DOHH2 (cell line): ENCODE measurements around the gene TMEM63C.

Source experiments
- H3F3A ChIP-seq: fragments of 200-600 bp; sonication (generic), shearing (Covaris generic); 2 replicates; pipeline ENCODE4 v1.6.0; 2016; ENCODE audit warnings: antibody characterized with exemption, mild to moderate bottlenecking; ENCODE audit not compliant: control insufficient read depth, insufficient read depth
- H3K27ac ChIP-seq: fragments of 200-600 bp; sonication (generic); 2 replicates; pipeline ENCODE4 v1.5.1; 2014; ENCODE audit warnings: low read depth, mild to moderate bottlenecking, low read length, moderate library complexity
- H3K27me3 ChIP-seq: fragments of 200-600 bp; sonication (generic); 2 replicates; pipeline ENCODE4 v1.6.1; 2014; ENCODE audit warnings: mild to moderate bottlenecking, low read length, mixed read lengths; ENCODE audit not compliant: control insufficient read depth
- H3K36me3 ChIP-seq: fragments of 200-600 bp; sonication (generic); 2 replicates; pipeline ENCODE4 v1.6.1; 2014; ENCODE audit warnings: mild to moderate bottlenecking, low read length, moderate library complexity, mixed read lengths; ENCODE audit not compliant: control insufficient read depth
- H3K4me1 ChIP-seq: fragments of 200-600 bp; sonication (generic); 2 replicates; pipeline ENCODE4 v1.6.1; 2014; ENCODE audit warnings: mild to moderate bottlenecking, low read length, mixed read lengths; ENCODE audit not compliant: control insufficient read depth
- H3K4me2 ChIP-seq: fragments of 200-600 bp; sonication (generic); 2 replicates; pipeline ENCODE4 v1.6.0; 2014; ENCODE audit warnings: mild to moderate bottlenecking, low read length, moderate library complexity
- H3K4me3 ChIP-seq: fragments of 200-600 bp; sonication (generic); 2 replicates; pipeline ENCODE4 v1.5.1; 2014; ENCODE audit warnings: mild to moderate bottlenecking, low read length, mixed read lengths
- H3K79me2 ChIP-seq: fragments of 200-600 bp; sonication (generic); 2 replicates; pipeline ENCODE4 v1.6.1; 2014; ENCODE audit warnings: mild to moderate bottlenecking, low read length, mixed read lengths; ENCODE audit not compliant: control insufficient read depth
- H3K9me2 ChIP-seq: fragments of 200-600 bp; sonication (generic); replicated peaks from 2 replicates; pipeline ENCODE4 v1.6.1; 2014; ENCODE audit warnings: mild to moderate bottlenecking, low read length, mixed read lengths; ENCODE audit not compliant: control insufficient read depth
- H3K9me3 ChIP-seq: fragments of 200-600 bp; sonication (generic); 2 replicates; pipeline ENCODE4 v1.6.1; 2014; ENCODE audit warnings: antibody characterized with exemption, low read length, mixed read lengths; ENCODE audit not compliant: control insufficient read depth, insufficient read depth
- H4K20me1 ChIP-seq: fragments of 200-600 bp; sonication (generic); 2 replicates; pipeline ENCODE4 v1.6.0; 2014; ENCODE audit warnings: low read depth, mild to moderate bottlenecking, antibody characterized with exemption, low read length, moderate library complexity; ENCODE audit not compliant: control insufficient read depth, insufficient read depth
- CTCF ChIP-seq: fragments of 200-600 bp; sonication (generic); IDR thresholded peaks from one replicate; pipeline ENCODE4 v1.5.1; 2014; ENCODE audit warnings: antibody characterized with exemption, mild to moderate bottlenecking, low read depth, low read length; ENCODE audit not compliant: poor library complexity, severe bottlenecking
- EZH2phosphoT487 ChIP-seq: fragments of 200-600 bp; sonication (generic); IDR thresholded peaks from 2 replicates; pipeline ENCODE4 v1.6.1; 2017; ENCODE audit warnings: borderline replicate concordance, mild to moderate bottlenecking, antibody characterized with exemption, low read length, moderate library complexity, mixed read lengths

TMEM63C gene

GRCh38 chr14:77201696-77202095, 20.1 kb downstream of the TMEM63C start:
- Histone ChIP-seq H3K4me3 (no peak overlapping the region), H3K27ac (no peak overlapping the region), H3K36me3 (no peaks in the 10 kb centered on the region), H3K9me3 (no peaks in the 10 kb centered on the region), H3K27me3 (no peaks in the 10 kb centered on the region; the same call in none of the 2 replicates), H3K79me2 (no peaks in the 10 kb centered on the region), H3K9me2 (no peaks in the 10 kb centered on the region), H3K4me2 (no peak overlapping the region), H3F3A (no peaks in the 10 kb centered on the region), H4K20me1 (no peaks in the 10 kb centered on the region), H3K4me1 (no peaks in the 10 kb centered on the region)
- TF ChIP-seq CTCF (no peak), EZH2phosphoT487 (no peak)

GRCh38 chr14:77203611-77204458, 22.2 kb downstream of the TMEM63C start:
- no peaks in the 10 kb centered on the region; the same call in 1 of the 2 replicates for H3K27me3 ChIP-seq
- H3K27ac ChIP-seq: no peak overlapping the region
- H3K9me3 ChIP-seq: no peaks in the 10 kb centered on the region
- no peak for TF ChIP-seq CTCF
- no peak for TF ChIP-seq EZH2phosphoT487
- H3F3A ChIP-seq: no peaks in the 10 kb centered on the region
- no peaks in the 10 kb centered on the region for H3K9me2 ChIP-seq
- H3K79me2 ChIP-seq: no peaks in the 10 kb centered on the region
- H3K4me3 ChIP-seq: no peak overlapping the region
- no peaks in the 10 kb centered on the region for H3K4me1 ChIP-seq
- no peaks in the 10 kb centered on the region for H4K20me1 ChIP-seq
- no peak overlapping the region for H3K4me2 ChIP-seq
- H3K36me3 ChIP-seq: no peaks in the 10 kb centered on the region

GRCh38 chr14:77204459-77204771, 22.8 kb downstream of the TMEM63C start:
- Histone ChIP-seq H3K79me2 (no peaks in the 10 kb centered on the region), H3K4me1 (no peaks in the 10 kb centered on the region), H3K27me3 (no peaks in the 10 kb centered on the region), H3K27ac (no peak overlapping the region), H3F3A (no peaks in the 10 kb centered on the region), H3K9me2 (no peaks in the 10 kb centered on the region), H4K20me1 (no peaks in the 10 kb centered on the region), H3K9me3 (no peaks in the 10 kb centered on the region), H3K4me2 (no peak overlapping the region), H3K36me3 (no peaks in the 10 kb centered on the region), H3K4me3 (no peak overlapping the region)
- TF ChIP-seq EZH2phosphoT487 (no peak), CTCF (no peak)
